Measurements from ENCODE around the gene C2orf80. TPM values are rescaled to one million over a fixed set of nuclear protein-coding genes. Genes with fewer than 3 reads are reported as not detected.
"Not testable (repeated sequence)": the region's sequence is repeated elsewhere in the genome, so short reads cannot be mapped to it uniquely, and the experiment has no call there.

C2orf80 gene
- not detected in 2 replicates for total RNA-seq

DNA sequence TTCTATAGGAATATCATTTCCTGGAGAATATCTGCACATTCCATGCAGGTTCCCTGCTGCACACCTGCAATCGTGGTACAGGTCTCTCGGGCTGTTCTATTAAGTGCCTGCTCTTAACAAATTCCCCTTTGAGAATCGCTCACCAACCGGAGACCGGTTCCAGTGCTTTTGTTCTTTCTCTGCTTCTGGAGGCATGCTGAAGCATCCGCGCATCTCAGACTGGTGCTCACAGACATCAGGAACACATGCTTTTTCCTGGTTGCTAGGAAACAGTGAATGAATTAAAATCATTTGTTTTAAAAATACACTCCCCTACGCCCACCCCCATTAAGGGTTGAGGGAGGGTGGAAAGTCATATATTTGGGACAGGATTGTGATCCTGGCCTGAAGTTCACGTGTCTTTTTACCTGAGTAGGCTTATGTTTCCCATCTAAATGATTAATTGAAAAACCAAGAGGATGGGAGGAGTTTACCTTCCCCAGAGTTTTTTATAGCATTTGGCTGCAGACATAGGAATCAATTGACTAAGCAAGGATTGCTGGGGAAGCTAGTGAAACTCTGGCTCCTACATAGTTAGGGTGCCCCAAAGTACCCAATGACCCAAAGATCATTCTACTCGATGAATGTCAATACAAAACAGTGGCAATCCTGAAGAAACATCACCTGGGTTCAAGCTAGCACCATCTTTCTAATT, at the start of gene C2orf80:
Gene C2orf80 (minus strand): TSS at position 221 of the 694 bp plus-strand sequence. CDS start 3,044 bp downstream, outside the sequence.
- H3K9me3 Mint-ChIP-seq, result no peaks in the 10 kb centered on the region
- peaks cover 12% of the 10 kb centered on the region for H3K27me3 Mint-ChIP-seq
- intact Hi-C loops (cut with micrococcal nuclease), result no loop called here
- no peak within 1 kb of the TSS for H3K27ac Mint-ChIP-seq
- H3K4me3 Mint-ChIP-seq, result no peak within 1 kb of the TSS
- H3K4me1 Mint-ChIP-seq, result no peaks in the 10 kb centered on the region
- H3K36me3 Mint-ChIP-seq (ENCODE audit: low read depth), result no peaks in the 10 kb centered on the region
- no peak for DNase-seq

DNA sequence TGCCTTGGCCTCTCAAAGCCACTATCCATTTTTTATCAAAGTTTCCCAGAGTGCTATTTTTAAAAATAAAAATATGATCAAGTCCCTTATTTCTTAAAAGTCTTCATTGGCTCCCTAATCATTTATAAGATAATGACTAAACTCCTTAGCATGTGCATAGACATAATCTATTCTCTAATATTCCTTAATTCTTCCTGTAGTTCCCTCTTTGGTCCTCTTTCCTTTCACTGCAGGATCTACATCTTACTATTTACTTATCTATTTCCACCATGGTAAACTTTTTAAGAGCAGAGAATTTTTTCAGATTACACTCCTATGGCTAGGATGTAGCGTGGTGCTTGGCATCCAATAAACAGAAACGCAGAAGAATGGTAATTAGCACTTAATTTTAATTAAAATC, 46.0 kb upstream of the C2orf80 start:
- H3K36me3 Mint-ChIP-seq (ENCODE audit: low read depth), result peaks cover 35% of the 10 kb centered on the region
- no peaks in the 10 kb centered on the region for H3K4me1 Mint-ChIP-seq
- intact Hi-C loops (cut with micrococcal nuclease), result no loop called here
- DNase-seq, result no peak
- H3K27ac Mint-ChIP-seq, result no peak overlapping the region
- H3K4me3 Mint-ChIP-seq, result no peak overlapping the region
- peaks cover 9% of the 10 kb centered on the region for H3K9me3 Mint-ChIP-seq
- H3K27me3 Mint-ChIP-seq, result no peaks in the 10 kb centered on the region

DNA sequence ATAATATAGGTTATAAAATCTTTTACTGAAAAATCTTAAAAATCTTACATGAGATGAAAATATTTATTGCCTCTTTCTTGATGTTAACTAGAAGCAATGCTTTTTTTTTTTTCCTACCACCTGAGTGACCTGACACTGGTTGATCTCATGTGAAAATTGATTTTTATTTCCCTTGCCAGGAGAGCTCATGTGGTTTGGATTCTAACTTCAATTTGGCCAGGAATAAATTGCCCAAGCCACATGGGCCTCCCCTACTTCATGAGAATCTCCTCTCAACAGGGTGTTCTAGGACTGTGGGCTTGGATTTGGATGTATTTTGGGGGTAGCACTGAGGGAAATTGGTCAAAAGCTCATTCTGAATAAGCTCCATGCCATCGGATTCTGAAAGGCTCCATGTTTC, 45.0 kb upstream of the C2orf80 start:
- H3K4me1 Mint-ChIP-seq, result no peaks in the 10 kb centered on the region
- no peak for DNase-seq
- H3K9me3 Mint-ChIP-seq, result peaks cover 9% of the 10 kb centered on the region
- peaks cover 31% of the 10 kb centered on the region for H3K36me3 Mint-ChIP-seq (ENCODE audit: low read depth)
- no peak overlapping the region for H3K4me3 Mint-ChIP-seq
- intact Hi-C loops (cut with micrococcal nuclease), result no loop called here
- no peak overlapping the region for H3K27ac Mint-ChIP-seq
- H3K27me3 Mint-ChIP-seq, result peaks cover 1% of the 10 kb centered on the region

DNA sequence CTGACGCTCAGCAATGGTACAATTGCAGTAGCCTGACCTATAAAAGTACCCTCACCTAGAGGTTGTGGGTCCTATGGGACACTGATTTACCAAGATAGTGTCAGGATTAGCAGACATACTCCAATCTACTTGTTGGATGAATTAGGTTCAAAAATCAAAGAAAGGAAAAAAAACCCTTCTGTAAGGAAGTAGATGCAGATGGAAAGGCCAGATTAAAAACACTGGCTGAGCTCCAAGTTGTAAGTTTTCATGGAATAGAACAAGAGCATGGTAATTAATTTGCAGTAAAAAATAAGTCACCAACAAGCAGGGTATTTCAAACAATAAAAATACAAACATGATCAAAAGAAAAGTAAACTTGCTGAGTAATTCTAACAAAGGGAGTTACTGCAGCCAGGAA, 38.6 kb upstream of the C2orf80 start:
- Mint-ChIP-seq H3K27ac (no peak overlapping the region), H3K4me3 (no peak overlapping the region), H3K36me3 (ENCODE audit: low read depth) (no peaks in the 10 kb centered on the region), H3K9me3 (peaks cover 5% of the 10 kb centered on the region), H3K4me1 (no peaks in the 10 kb centered on the region), H3K27me3 (peaks cover 1% of the 10 kb centered on the region)
- intact Hi-C loops (cut with micrococcal nuclease), result no loop called here
- no peak for DNase-seq

DNA sequence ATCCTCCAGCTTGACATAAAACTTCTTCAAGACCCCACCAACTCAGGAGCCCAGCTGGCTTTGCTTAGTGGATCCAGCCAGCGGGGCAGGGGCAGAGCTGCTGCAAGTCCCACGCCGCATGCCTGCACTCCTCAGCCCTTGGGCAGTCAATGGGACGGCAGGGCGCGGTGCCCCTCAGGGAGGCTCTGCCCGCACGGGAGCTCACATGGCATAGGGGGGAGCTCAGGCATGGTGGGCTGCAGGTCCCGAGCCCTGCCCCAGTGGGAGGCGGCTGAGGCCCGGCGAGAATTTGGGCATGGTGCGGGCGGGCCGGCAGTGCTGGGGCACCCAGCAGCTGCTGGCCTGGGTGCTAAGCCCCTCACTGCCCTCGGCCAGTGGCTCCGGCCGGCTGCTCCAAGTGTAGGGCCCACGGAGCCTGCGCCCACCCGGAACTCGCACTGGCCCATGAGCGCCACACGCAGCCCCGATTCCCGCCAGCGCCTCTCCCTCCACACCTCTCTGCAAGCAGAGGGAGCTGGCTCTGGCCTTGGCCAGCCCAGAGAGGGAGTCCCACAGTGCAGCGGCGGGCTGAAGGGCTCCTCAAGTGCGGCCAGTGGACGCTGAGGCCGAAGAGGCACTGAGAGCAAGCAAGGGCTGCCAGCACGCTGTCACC, 37.9 kb upstream of the C2orf80 start:
- DNase-seq, result no peak
- Mint-ChIP-seq H3K9me3 (peaks cover 5% of the 10 kb centered on the region), H3K4me1 (no peaks in the 10 kb centered on the region), H3K27me3 (peaks cover 1% of the 10 kb centered on the region), H3K27ac (no peak overlapping the region), H3K36me3 (ENCODE audit: low read depth) (no peaks in the 10 kb centered on the region), H3K4me3 (no peak overlapping the region)
- intact Hi-C loops (cut with micrococcal nuclease), result no loop called here

DNA sequence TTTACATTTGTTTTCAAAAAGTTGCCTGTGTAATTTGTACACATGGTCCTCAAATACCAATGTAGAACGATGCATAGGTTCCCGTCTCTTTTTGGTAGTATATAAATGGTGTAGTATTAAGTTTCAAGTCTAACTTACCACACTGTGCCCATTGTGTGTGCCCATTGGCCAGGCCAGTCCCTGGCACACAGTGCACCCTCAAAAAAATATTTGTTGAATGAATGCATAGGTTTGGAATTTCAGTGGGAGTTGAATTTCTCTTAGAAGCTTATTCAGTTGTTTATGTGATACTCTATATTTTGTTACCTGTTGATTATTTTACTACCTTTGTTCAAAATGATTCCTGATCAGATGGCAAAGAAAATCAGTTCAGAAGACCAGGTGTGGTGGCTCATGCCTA, 35.0 kb upstream of the C2orf80 start:
- Mint-ChIP-seq H3K36me3 (ENCODE audit: low read depth) (no peaks in the 10 kb centered on the region), H3K4me3 (no peak overlapping the region), H3K27me3 (no peaks in the 10 kb centered on the region), H3K27ac (no peak overlapping the region), H3K9me3 (no peaks in the 10 kb centered on the region), H3K4me1 (no peaks in the 10 kb centered on the region)
- DNase-seq, result no peak
- intact Hi-C loops (cut with micrococcal nuclease), result no loop called here

DNA sequence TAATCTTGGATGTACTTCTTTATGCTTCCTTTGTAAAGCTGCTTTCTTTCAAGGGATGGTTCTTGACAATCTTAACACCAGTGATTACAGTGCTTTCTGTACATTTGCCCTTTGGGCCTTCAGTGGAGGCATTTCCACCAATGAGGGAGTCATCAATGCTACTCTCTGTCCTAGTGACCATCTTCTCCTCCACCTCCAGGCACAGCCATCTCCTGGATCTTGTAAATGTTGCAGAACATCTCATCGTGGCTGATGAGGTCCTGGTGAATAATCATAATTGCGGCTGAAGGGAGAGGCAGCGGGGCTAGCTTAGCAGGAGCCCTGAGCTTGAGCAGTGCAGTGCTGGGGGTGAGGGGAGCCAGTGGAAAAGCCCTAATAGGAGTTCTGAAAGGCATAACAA, 32.5 kb upstream of the C2orf80 start:
- no peak for DNase-seq
- H3K27ac Mint-ChIP-seq, result no peak overlapping the region
- intact Hi-C loops (cut with micrococcal nuclease), result no loop called here
- no peaks in the 10 kb centered on the region for H3K36me3 Mint-ChIP-seq (ENCODE audit: low read depth)
- H3K4me3 Mint-ChIP-seq, result no peak overlapping the region
- H3K27me3 Mint-ChIP-seq, result no peaks in the 10 kb centered on the region
- no peaks in the 10 kb centered on the region for H3K9me3 Mint-ChIP-seq
- no peaks in the 10 kb centered on the region for H3K4me1 Mint-ChIP-seq

DNA sequence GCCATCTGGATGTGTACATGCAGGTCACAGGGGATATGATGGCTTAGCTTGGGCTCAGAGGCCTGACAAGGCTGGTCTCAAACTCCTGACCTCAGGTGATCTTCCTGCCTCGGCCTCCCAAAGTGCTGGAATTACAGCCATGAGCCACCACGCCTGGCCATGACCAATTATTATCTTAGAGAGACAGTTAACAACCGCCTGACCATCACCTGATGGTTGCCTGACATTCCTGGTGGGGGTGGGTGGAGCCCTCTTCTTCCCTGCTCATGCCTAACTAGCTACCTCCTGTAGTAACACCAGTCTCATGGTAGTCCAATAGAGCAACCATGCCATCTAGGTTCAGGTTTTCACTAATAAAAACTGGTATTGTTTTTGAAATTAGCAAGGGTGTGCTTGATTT, 32.0 kb upstream of the C2orf80 start:
- H3K27ac Mint-ChIP-seq; H3K4me3 Mint-ChIP-seq; H3K36me3 Mint-ChIP-seq (ENCODE audit: low read depth); intact Hi-C loops (cut with micrococcal nuclease); H3K9me3 Mint-ChIP-seq; DNase-seq; H3K4me1 Mint-ChIP-seq; H3K27me3 Mint-ChIP-seq: not testable (repeated sequence)

DNA sequence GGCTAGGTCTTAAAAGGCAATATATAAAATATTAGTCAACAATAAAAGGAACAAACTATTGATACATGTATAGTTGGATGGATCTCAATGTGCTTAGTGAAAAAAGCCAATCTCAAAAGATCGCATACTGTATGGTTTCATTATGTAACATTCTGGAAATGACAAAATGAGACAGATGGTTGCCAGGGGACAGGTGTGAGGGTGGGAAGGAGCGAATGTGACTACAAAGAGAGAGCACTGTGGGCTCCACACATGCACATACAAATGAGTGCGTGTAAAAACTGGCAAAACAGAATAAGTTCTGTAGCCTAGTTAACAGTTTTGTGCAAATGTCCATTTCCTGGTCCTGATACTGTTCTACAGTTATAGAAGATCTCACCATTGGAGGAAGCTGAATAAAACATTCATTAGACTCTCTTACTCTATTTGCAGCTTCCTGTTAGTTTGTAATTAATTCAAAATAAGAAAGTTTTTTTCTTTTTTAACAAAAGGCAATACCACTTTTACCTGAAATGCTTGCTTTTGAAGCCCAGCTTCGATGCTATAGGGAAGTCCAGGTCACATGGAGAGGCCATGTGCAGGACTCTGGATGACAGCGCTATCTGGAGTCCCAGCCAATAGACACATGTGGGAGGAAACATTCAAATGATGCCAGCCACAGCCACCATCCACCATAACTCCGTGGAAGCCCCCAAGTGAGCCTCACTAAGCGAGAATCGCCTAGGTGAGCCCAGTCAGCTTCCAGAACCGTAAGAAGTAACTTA, 21.0 kb upstream of the C2orf80 start:
- Mint-ChIP-seq H3K27me3 (peaks cover 1% of the 10 kb centered on the region), H3K4me3 (no peak overlapping the region), H3K27ac (no peak overlapping the region), H3K36me3 (ENCODE audit: low read depth) (no peaks in the 10 kb centered on the region), H3K9me3 (no peaks in the 10 kb centered on the region), H3K4me1 (no peaks in the 10 kb centered on the region)
- no peak for DNase-seq
- intact Hi-C loops (cut with micrococcal nuclease), result no loop called here

DNA sequence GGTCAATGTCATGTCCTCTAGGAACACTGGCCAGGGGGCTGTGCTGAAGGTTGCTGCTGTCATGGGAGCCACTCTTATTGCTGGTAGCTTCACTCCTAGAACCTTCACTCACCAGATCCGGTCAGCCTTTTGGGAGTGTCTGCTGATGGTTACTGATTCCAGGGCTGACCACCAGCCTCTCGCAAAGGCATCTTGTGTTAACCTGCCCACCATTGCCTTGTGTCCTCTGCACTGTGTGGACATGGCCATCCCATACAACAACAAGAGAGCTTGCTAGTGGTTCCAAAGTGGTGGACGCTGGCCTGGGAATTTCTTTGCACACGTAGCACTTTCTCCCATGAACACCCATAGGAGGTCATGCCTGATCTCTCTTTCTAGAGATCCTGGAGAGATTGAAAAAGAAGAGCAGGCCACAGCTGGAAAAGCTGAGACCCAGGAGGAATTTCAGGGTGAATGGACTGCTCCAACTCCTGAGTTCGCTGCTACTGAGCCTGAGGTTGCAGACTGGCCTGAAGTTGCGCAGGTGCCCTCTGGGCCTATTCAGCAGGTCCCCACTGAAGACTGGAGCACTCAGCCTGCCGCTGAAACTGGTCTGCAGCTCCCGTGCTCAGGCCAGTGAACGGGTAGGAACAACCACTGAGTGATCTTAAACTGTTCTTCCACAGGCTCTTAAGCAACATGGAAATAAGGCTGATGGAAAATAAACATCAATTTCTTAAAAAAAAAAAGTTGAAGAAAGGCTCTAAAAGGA, 18.7 kb upstream of the C2orf80 start:
- DNase-seq, result no peak
- Mint-ChIP-seq H3K27ac (no peak overlapping the region), H3K27me3 (no peaks in the 10 kb centered on the region), H3K9me3 (no peaks in the 10 kb centered on the region), H3K4me1 (no peaks in the 10 kb centered on the region), H3K4me3 (no peak overlapping the region), H3K36me3 (ENCODE audit: low read depth) (no peaks in the 10 kb centered on the region)
- intact Hi-C loops (cut with micrococcal nuclease), result no loop called here

DNA sequence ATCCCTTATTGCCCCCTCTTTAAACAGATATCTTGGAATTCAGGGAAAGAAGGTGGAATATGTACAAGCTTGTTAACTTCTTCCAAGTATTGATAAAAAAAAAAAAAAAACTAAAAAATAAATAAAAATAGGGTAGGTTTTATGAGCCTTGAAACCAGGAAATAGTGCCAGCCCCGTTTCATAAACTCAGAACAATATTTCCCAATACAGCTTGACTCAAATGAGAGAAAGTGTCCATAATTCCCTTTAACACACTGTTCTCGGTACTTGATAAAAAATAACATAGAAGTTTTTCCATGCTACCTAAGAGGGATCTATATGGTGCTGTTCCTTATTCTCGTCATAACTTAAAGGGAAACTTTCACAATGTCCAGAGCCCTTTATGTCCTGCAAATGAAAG, 17.9 kb upstream of the C2orf80 start:
- H3K9me3 Mint-ChIP-seq, result no peaks in the 10 kb centered on the region
- H3K4me1 Mint-ChIP-seq, result no peaks in the 10 kb centered on the region
- no peaks in the 10 kb centered on the region for H3K36me3 Mint-ChIP-seq (ENCODE audit: low read depth)
- H3K27ac Mint-ChIP-seq, result no peak overlapping the region
- H3K27me3 Mint-ChIP-seq, result no peaks in the 10 kb centered on the region
- intact Hi-C loops (cut with micrococcal nuclease), result no loop called here
- no peak for DNase-seq
- H3K4me3 Mint-ChIP-seq, result no peak overlapping the region

DNA sequence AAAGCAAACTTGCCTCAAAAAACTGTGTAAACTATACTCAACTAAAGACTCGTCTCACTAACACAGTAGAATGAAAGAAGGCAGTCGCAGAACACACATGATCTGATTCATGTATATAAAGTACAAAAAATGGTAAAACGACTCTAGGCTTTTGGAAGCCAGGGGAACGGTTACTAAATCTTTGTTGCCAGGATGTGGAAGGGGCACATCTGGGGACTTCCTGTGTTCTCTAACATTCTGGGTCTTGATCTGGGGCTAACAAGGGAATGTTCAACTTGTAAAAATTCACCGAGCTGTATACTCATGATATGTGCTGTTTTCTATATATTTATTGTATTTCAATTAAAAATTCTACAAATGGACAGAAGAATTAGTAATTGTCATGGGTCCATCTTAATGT, 14.3 kb upstream of the C2orf80 start:
- Mint-ChIP-seq H3K36me3 (ENCODE audit: low read depth) (no peaks in the 10 kb centered on the region), H3K27ac (no peak overlapping the region), H3K4me3 (no peak overlapping the region), H3K27me3 (no peaks in the 10 kb centered on the region), H3K9me3 (no peaks in the 10 kb centered on the region), H3K4me1 (no peaks in the 10 kb centered on the region)
- DNase-seq, result no peak
- intact Hi-C loops (cut with micrococcal nuclease), result no loop called here

DNA sequence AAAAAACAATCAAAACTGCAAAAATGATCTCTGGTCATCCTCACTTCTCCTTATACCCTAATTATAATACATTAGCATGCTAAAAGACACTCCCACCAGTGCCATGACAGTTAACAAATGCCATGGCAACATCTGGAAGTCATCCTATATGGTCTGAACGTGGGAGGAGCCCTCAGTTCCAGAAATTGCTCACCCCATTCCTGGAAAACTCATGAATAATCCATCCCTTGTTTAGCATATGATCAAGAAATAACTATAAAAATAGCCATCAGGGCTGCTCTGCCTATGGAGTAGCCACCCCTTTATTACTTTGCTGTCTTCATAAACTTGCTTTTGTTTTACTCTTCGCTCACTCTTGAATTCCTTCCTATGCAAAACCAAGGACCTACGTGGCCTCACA, 5.7 kb upstream of the C2orf80 start:
- no peaks in the 10 kb centered on the region for H3K36me3 Mint-ChIP-seq (ENCODE audit: low read depth)

More for the DNA sequence above, 5.7 kb upstream of the C2orf80 start:
- no peak overlapping the region for H3K4me3 Mint-ChIP-seq
- no peaks in the 10 kb centered on the region for H3K4me1 Mint-ChIP-seq
- DNase-seq, result no peak
- H3K27ac Mint-ChIP-seq, result no peak overlapping the region
- H3K9me3 Mint-ChIP-seq, result no peaks in the 10 kb centered on the region
- intact Hi-C loops (cut with micrococcal nuclease), result no loop called here
- peaks cover 5% of the 10 kb centered on the region for H3K27me3 Mint-ChIP-seq
